GM12875 (cell line): Measurements from ENCODE around the gene NPL.
A peak's percentile ranks its signal among the peaks of the same experiment; 100 is the strongest.

Experiments
- H3K4me3 ChIP-seq: one replicate; pipeline ENCODE4 v1.5.1; 2011; ENCODE audit warnings: low read depth, low read length, control low read depth
- CTCF ChIP-seq: IDR thresholded peaks from 2 replicates; pipeline ENCODE4 v1.5.1; 2011; ENCODE audit warnings: low read depth, mild to moderate bottlenecking, control low read depth, inconsistent platforms, low read length, moderate library complexity, borderline replicate concordance; ENCODE audit not compliant: insufficient read depth

Gene NPL

GRCh38 chr1:182789138-182790076 lies at the start of gene NPL:
Gene NPL, plus strand, starts transcription at chr1:182789773. Its CDS starts 4,599 bp downstream, at chr1:182794372.
- TF ChIP-seq CTCF: no peak
- peak within 1 kb of the TSS; percentile 81 for H3K4me3 ChIP-seq

GRCh38 chr1:182740120-182740519 lies 49.5 kb upstream of the NPL start:
- H3K4me3 ChIP-seq: no peak overlapping the region
- no peak for TF ChIP-seq CTCF

- H3K4me3 ChIP-seq: no peak overlapping the region
- no peak for TF ChIP-seq CTCF
Observed at GRCh38 chr1:182742780-182743179, 46.8 kb upstream of the NPL start.

- H3K4me3 ChIP-seq: no peak overlapping the region
- no peak for TF ChIP-seq CTCF
Observed at GRCh38 chr1:182752077-182752988, 37.2 kb upstream of the NPL start.

- TF ChIP-seq CTCF: no peak
- H3K4me3 ChIP-seq: no peak overlapping the region
Observed at GRCh38 chr1:182754087-182754486, 35.5 kb upstream of the NPL start.

- TF ChIP-seq CTCF: no peak
- no peak overlapping the region for H3K4me3 ChIP-seq
Observed at GRCh38 chr1:182754543-182755314, 34.8 kb upstream of the NPL start.
